ENCODE data around the gene FMOD.
"Not testable (repeated sequence)": the region's sequence is repeated elsewhere in the genome, so short reads cannot be mapped to it uniquely, and the experiment has no call there.

The FMOD gene

GRCh38 chr1:203325418-203326091 is 25.4 kb downstream of the FMOD start:
- DNase-seq = no peak

GRCh38 chr1:203325026-203325417 is 25.9 kb downstream of the FMOD start:
- peak; percentile 47 for DNase-seq

GRCh38 chr1:203324105-203325025 is 26.6 kb downstream of the FMOD start:
- DNase-seq = peak; percentile 50

- no peak for DNase-seq
These were observed 27.3 kb downstream of the FMOD start for GRCh38 chr1:203323587-203323986.

- no peak for DNase-seq
These were observed 28.3 kb downstream of the FMOD start for GRCh38 chr1:203322500-203323179.

GRCh38 chr1:203321273-203322052 is 29.5 kb downstream of the FMOD start:
- DNase-seq = no peak

GRCh38 chr1:203320591-203321272 is 30.2 kb downstream of the FMOD start:
- DNase-seq = peak; percentile 68

GRCh38 chr1:203318229-203318517 is 32.7 kb downstream of the FMOD start:
- no peak for DNase-seq

- no peak for DNase-seq
These were observed 33.3 kb downstream of the FMOD start for GRCh38 chr1:203317429-203318228.

GRCh38 chr1:203316626-203317093 is 34.3 kb downstream of the FMOD start:
- no peak for DNase-seq

GRCh38 chr1:203314025-203314759 is 36.7 kb downstream of the FMOD start:
- DNase-seq = not testable (repeated sequence)

GRCh38 chr1:203311368-203312301 is 39.3 kb downstream of the FMOD start:
- no peak for DNase-seq

- peak; percentile 29 for DNase-seq
These were observed 42.0 kb downstream of the FMOD start for GRCh38 chr1:203308923-203309331.

- no peak for DNase-seq
These were observed 42.5 kb downstream of the FMOD start for GRCh38 chr1:203308328-203308922.

- DNase-seq = no peak
These were observed 43.2 kb downstream of the FMOD start for GRCh38 chr1:203307641-203308126.

GRCh38 chr1:203306965-203307541 is 43.9 kb downstream of the FMOD start:
- DNase-seq = peak; percentile 46

- DNase-seq = peak; percentile 44
These were observed 44.6 kb downstream of the FMOD start for GRCh38 chr1:203306089-203306964.

- no peak for DNase-seq
These were observed 45.2 kb downstream of the FMOD start for GRCh38 chr1:203305809-203306088.
